SK-N-SH (cell line): ENCODE measurements around the gene OR2T34. TPM values are rescaled to one million over a fixed set of nuclear protein-coding genes. Genes with fewer than 3 reads are reported as not detected.
"Not testable (repeated sequence)": the region's sequence is repeated elsewhere in the genome, so short reads cannot be mapped to it uniquely, and the experiment has no call there.

Experiments
- CTCF ChIA-PET: fragments of 300-600, 350-600 bp; formaldehyde crosslinking; extraction: SDS; loops from one replicate; lab custom pipeline; 2021; lab: Yijun Ruan, JAX
- POLR2A ChIA-PET: fragments of 350-600 bp; sonication (Branson Sonifier 250); formaldehyde crosslinking; extraction: SDS; loops from one replicate; lab custom pipeline; 2020; ENCODE audit warnings: antibody characterized with exemption, inconsistent platforms; lab: Yijun Ruan, JAX
- DNase-seq: peaks from one replicate; pipeline ENCODE4 v3.0.0; 2012
- H2AFZ ChIP-seq: fragments of 200-600 bp; sonication (generic); 2 replicates; pipeline ENCODE4 v1.8.1; 2016; ENCODE audit warnings: antibody characterized with exemption, mild to moderate bottlenecking, low read depth
- H3F3A ChIP-seq: fragments of 200-600 bp; sonication (generic); replicated peaks from 2 replicates; pipeline ENCODE3; 2016; ENCODE audit warnings: antibody characterized with exemption, mild to moderate bottlenecking; ENCODE audit not compliant: insufficient read depth
- H3K27ac ChIP-seq, 2 experiments: fragments of 200-500 bp in 1 of 2; fragments of 200-600 bp in 1 of 2; sonication (Bioruptor generic) in 1 of 2; sonication (generic), shearing (Covaris generic) in 1 of 2; 2 replicates each; pipeline versions ENCODE4 v1.5.1 to v1.6.1; 2014 to 2016; ENCODE audit warnings: low read depth in 2 of 2, inconsistent platforms in 1 of 2, low read length in 1 of 2, mild to moderate bottlenecking in 1 of 2, mixed read lengths in 1 of 2
- H3K27me3 ChIP-seq: fragments of 200-600 bp; sonication (generic), shearing (Covaris generic); 2 replicates; pipeline ENCODE4 v1.6.1; 2016; ENCODE audit warnings: mixed run types; ENCODE audit not compliant: insufficient read depth
- H3K36me3 ChIP-seq, 2 experiments: fragments of 200-500 bp in 1 of 2; fragments of 200-600 bp in 1 of 2; sonication (Bioruptor generic) in 1 of 2; sonication (generic) in 1 of 2; replicated peaks in 1 of 2; 2 replicates each; pipeline versions ENCODE3 to v1.5.1; 2014 to 2016; ENCODE audit warnings: low read length in 1 of 2, mild to moderate bottlenecking in 1 of 2; ENCODE audit not compliant: insufficient read depth in 2 of 2, control insufficient read depth in 1 of 2
- H3K4me1 ChIP-seq, 2 experiments: fragments of 200-500 bp in 1 of 2; fragments of 200-600 bp in 1 of 2; sonication (Bioruptor generic) in 1 of 2; sonication (generic), shearing (Covaris generic) in 1 of 2; 2 replicates each; pipeline versions ENCODE4 v1.5.1 to v1.6.1; 2014 to 2016; ENCODE audit warnings: low read depth in 1 of 2, low read length in 1 of 2, mixed run types in 1 of 2; ENCODE audit not compliant: insufficient read depth in 2 of 2, control insufficient read depth in 1 of 2
- H3K4me2 ChIP-seq: fragments of 200-600 bp; sonication (generic), shearing (Covaris generic); 2 replicates; pipeline ENCODE4 v1.6.1; 2017; ENCODE audit warnings: mixed run types
- H3K4me3 ChIP-seq, 2 experiments: fragments of 200-500 bp in 1 of 2; fragments of 200-600 bp in 1 of 2; sonication (Bioruptor generic) in 1 of 2; sonication (generic), shearing (Covaris generic) in 1 of 2; 2 replicates each; pipeline versions ENCODE4 v1.5.1 to v1.8.1; 2014 to 2016; ENCODE audit warnings: low read depth in 2 of 2, inconsistent platforms in 1 of 2, low read length in 1 of 2, mild to moderate bottlenecking in 1 of 2, mixed read lengths in 1 of 2, moderate library complexity in 1 of 2
- H3K79me2 ChIP-seq: fragments of 200-600 bp; sonication (generic); 2 replicates; pipeline ENCODE4 v1.8.1; 2017; ENCODE audit warnings: mild to moderate bottlenecking; ENCODE audit not compliant: insufficient read depth
- H3K9ac ChIP-seq: fragments of 200-600 bp; sonication (generic); 2 replicates; pipeline ENCODE4 v1.6.1; 2017; ENCODE audit warnings: mixed run types
- H3K9me2 ChIP-seq: fragments of 200-600 bp; sonication (generic); 2 replicates; pipeline ENCODE4 v1.6.1; 2017; ENCODE audit warnings: mixed run types
- H3K9me3 ChIP-seq: fragments of 200-600 bp; sonication (generic); 2 replicates; pipeline ENCODE4 v1.6.1; 2017; ENCODE audit warnings: mixed run types, mild to moderate bottlenecking, moderate library complexity
- H4K20me1 ChIP-seq: fragments of 200-600 bp; sonication (generic); 2 replicates; pipeline ENCODE4 v1.6.1; 2017; ENCODE audit warnings: mild to moderate bottlenecking, mixed run types; ENCODE audit not compliant: insufficient read depth
- CHD2 ChIP-seq: fragments of 150-350 bp; IDR thresholded peaks from 2 replicates; pipeline ENCODE4 v1.6.1; 2018; ENCODE audit warnings: low read length; ENCODE audit not compliant: partially characterized antibody
- ELF1 ChIP-seq: IDR thresholded peaks from 2 replicates; pipeline ENCODE4 v1.4.0; 2012
- JUND ChIP-seq: IDR thresholded peaks from 2 replicates; pipeline ENCODE4 v1.4.0; 2012
- MXI1 ChIP-seq: IDR thresholded peaks from 2 replicates; pipeline ENCODE4 v1.6.1; 2012; ENCODE audit warnings: mild to moderate bottlenecking, low read depth, low read length, improper control_type of control experiment
- NRF1 ChIP-seq: IDR thresholded peaks from 2 replicates; pipeline ENCODE4 v1.6.1; 2012; ENCODE audit warnings: low read depth, mild to moderate bottlenecking, low read length
- POLR2AphosphoS5 ChIP-seq: IDR thresholded peaks from 2 replicates; pipeline ENCODE4 v1.6.1; 2012; ENCODE audit warnings: low read depth, low read length
- RAD21 ChIP-seq: IDR thresholded peaks from 2 replicates; pipeline ENCODE4 v1.6.1; 2012; ENCODE audit warnings: mild to moderate bottlenecking, low read length
- RFX5 ChIP-seq: IDR thresholded peaks from 2 replicates; pipeline ENCODE4 v1.6.1; 2012; ENCODE audit warnings: mild to moderate bottlenecking, improper control_type of control experiment, low read length
- RXRA ChIP-seq: IDR thresholded peaks from 2 replicates; pipeline ENCODE4 v1.4.0; 2012; ENCODE audit warnings: low read depth, mild to moderate bottlenecking, borderline replicate concordance
- SMC3 ChIP-seq: IDR thresholded peaks from 2 replicates; pipeline ENCODE4 v1.6.1; 2012; ENCODE audit warnings: low read depth, low read length, improper control_type of control experiment
- YY1 ChIP-seq: IDR thresholded peaks from 2 replicates; pipeline ENCODE4 v1.4.0; 2012; ENCODE audit warnings: low read depth, mild to moderate bottlenecking
- WGBS: methylation state at CpG from one replicate; pipeline ENCODE4 v1.1.6; 2017; ENCODE audit warnings: low lambda C conversion rate; 5-methylcytosine and 5-hydroxymethylcytosine counted together
- polyA plus RNA-seq, 3 experiments: library from polyadenylated mRNA; depleted of rRNA; stranded (reverse); fragments of >200 nt; gene quantifications; 2 replicates each; pipeline ENCODE4 v1.2.3, GENCODE V29; 2012
- TF ChIP-seq, protein P1 (sequence below): fragments of 200-600 bp; sonication (generic); IDR thresholded peaks from 2 replicates; pipeline ENCODE4 v1.6.1; 2017; ENCODE audit warnings: antibody characterized with exemption, mild to moderate bottlenecking, moderate library complexity
- TF ChIP-seq, protein P2 (sequence below): fragments of 150-350 bp; IDR thresholded peaks from 2 replicates; pipeline ENCODE4 v1.6.1; 2016; ENCODE audit warnings: mild to moderate bottlenecking, low read depth, low read length
- TF ChIP-seq, protein P3 (sequence below): IDR thresholded peaks from 2 replicates; pipeline ENCODE4 v1.4.0; 2012; ENCODE audit warnings: low read depth, borderline replicate concordance

OR2T34 gene, protein sequence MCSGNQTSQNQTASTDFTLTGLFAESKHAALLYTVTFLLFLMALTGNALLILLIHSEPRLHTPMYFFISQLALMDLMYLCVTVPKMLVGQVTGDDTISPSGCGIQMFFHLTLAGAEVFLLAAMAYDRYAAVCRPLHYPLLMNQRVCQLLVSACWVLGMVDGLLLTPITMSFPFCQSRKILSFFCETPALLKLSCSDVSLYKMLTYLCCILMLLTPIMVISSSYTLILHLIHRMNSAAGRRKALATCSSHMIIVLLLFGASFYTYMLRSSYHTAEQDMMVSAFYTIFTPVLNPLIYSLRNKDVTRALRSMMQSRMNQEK
- not detected in 2 replicates for polyA plus RNA-seq (2012; rRNA removed)
- not detected in 2 replicates for polyA plus RNA-seq (2012; cell fraction: cytosol; rRNA removed)
- polyA plus RNA-seq (2012; cell fraction: nucleus; rRNA removed) = not detected in 2 replicates

DNA sequence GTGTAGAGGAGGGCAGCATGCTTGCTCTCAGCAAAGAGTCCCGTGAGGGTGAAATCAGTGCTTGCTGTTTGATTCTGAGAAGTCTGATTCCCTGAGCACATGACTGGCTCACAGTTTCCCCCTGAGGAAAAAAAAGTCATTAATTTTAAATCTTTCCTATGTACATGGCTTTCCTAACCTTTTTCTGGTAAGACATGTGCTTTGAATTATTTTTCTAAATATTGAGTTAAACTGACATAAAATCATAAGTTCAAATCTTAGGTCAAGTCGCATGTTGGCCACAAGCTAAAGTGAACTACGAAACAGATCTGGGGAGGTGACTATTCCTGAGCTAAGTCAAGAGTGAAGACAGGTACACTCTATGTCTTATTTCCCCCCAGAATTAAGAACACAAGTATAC is at the start of gene OR2T34:
OR2T34 (minus strand) TSS at position 101 of the 400 bp plus-strand sequence; CDS start at position 101, 0 bp downstream.
- H3K27me3 ChIP-seq, H3K4me1 ChIP-seq, H3K79me2 ChIP-seq, H3K4me2 ChIP-seq, H4K20me1 ChIP-seq, DNase-seq, H3K9me3 ChIP-seq, CTCF ChIA-PET, H3K9ac ChIP-seq, H3K9me2 ChIP-seq, POLR2A ChIA-PET, H2AFZ ChIP-seq, H3K27ac ChIP-seq, H3F3A ChIP-seq, H3K4me3 ChIP-seq, H3K36me3 ChIP-seq: not testable (repeated sequence)
- WGBS = 2% methylated on average over 3 of the region's 3 CpGs

DNA sequence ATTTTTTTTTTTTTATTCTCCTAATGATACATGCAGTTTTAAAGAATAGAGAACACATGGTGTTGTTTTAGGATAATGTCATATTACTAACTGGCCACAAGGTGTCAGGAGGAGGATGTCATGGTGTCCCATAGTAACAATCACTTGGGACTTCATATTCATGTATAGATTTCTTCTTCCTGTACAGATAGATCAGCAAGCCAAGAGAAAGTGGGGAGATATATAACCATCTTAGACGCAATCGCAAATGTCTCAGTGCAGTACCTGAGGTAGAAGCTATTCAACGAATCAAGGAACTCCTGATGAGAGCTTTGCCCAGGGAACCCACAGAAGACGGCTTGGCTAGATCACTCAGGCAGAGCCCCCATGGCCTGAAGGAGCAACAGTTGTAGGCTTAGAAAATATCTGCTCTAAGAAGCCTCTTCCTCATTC is 48.0 kb upstream of the OR2T34 start:
- H3K27me3 ChIP-seq = peaks cover 4% of the 10 kb centered on the region; the same call in 1 of the 2 replicates
- peak; percentile 35 for DNase-seq
- TF ChIP-seq, protein P1, sequence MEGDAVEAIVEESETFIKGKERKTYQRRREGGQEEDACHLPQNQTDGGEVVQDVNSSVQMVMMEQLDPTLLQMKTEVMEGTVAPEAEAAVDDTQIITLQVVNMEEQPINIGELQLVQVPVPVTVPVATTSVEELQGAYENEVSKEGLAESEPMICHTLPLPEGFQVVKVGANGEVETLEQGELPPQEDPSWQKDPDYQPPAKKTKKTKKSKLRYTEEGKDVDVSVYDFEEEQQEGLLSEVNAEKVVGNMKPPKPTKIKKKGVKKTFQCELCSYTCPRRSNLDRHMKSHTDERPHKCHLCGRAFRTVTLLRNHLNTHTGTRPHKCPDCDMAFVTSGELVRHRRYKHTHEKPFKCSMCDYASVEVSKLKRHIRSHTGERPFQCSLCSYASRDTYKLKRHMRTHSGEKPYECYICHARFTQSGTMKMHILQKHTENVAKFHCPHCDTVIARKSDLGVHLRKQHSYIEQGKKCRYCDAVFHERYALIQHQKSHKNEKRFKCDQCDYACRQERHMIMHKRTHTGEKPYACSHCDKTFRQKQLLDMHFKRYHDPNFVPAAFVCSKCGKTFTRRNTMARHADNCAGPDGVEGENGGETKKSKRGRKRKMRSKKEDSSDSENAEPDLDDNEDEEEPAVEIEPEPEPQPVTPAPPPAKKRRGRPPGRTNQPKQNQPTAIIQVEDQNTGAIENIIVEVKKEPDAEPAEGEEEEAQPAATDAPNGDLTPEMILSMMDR = peak; percentile 69
- TF ChIP-seq ELF1 (no peak), POLR2AphosphoS5 (no peak), JUND (no peak), NRF1 (no peak), RFX5 (no peak), CHD2 (no peak), RAD21 (peak; percentile 65), SMC3 (peak; percentile 60), MXI1 (no peak), YY1 (no peak), RXRA (no peak)
- TF ChIP-seq, protein P2, sequence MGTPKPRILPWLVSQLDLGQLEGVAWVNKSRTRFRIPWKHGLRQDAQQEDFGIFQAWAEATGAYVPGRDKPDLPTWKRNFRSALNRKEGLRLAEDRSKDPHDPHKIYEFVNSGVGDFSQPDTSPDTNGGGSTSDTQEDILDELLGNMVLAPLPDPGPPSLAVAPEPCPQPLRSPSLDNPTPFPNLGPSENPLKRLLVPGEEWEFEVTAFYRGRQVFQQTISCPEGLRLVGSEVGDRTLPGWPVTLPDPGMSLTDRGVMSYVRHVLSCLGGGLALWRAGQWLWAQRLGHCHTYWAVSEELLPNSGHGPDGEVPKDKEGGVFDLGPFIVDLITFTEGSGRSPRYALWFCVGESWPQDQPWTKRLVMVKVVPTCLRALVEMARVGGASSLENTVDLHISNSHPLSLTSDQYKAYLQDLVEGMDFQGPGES = no peak
- TF ChIP-seq, protein P3, sequence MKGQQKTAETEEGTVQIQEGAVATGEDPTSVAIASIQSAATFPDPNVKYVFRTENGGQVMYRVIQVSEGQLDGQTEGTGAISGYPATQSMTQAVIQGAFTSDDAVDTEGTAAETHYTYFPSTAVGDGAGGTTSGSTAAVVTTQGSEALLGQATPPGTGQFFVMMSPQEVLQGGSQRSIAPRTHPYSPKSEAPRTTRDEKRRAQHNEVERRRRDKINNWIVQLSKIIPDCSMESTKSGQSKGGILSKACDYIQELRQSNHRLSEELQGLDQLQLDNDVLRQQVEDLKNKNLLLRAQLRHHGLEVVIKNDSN = no peak

More for the DNA sequence above, 48.0 kb upstream of the OR2T34 start:
- Histone ChIP-seq H3F3A (no peaks in the 10 kb centered on the region), H3K27ac (no peak overlapping the region), H3K4me2 (no peak overlapping the region), H3K4me3 (no peak overlapping the region), H4K20me1 (no peaks in the 10 kb centered on the region), H3K36me3 (no peaks in the 10 kb centered on the region), H3K9me2 (no peaks in the 10 kb centered on the region), H3K79me2 (no peaks in the 10 kb centered on the region), H2AFZ (no peak overlapping the region), H3K4me1 (no peaks in the 10 kb centered on the region), H3K9ac (no peak overlapping the region), H3K9me3 (no peaks in the 10 kb centered on the region)
- ChIA-PET CTCF (interaction anchor here (0.9 to 9.2 kb wide), 9 partner anchors 8 to 200 kb away, joined by 3 to 122 read pairs (median 6); no protein-coding TSS in a partner anchor), POLR2A (no interaction called here)
- WGBS = 17% methylated on average over 4 of the region's 4 CpGs
